ENCODE measurements around the gene SMIM10L2A.
"Not testable (repeated sequence)": the region's sequence is repeated elsewhere in the genome, so short reads cannot be mapped to it uniquely, and the experiment has no call there.

The SMIM10L2A gene

DNA sequence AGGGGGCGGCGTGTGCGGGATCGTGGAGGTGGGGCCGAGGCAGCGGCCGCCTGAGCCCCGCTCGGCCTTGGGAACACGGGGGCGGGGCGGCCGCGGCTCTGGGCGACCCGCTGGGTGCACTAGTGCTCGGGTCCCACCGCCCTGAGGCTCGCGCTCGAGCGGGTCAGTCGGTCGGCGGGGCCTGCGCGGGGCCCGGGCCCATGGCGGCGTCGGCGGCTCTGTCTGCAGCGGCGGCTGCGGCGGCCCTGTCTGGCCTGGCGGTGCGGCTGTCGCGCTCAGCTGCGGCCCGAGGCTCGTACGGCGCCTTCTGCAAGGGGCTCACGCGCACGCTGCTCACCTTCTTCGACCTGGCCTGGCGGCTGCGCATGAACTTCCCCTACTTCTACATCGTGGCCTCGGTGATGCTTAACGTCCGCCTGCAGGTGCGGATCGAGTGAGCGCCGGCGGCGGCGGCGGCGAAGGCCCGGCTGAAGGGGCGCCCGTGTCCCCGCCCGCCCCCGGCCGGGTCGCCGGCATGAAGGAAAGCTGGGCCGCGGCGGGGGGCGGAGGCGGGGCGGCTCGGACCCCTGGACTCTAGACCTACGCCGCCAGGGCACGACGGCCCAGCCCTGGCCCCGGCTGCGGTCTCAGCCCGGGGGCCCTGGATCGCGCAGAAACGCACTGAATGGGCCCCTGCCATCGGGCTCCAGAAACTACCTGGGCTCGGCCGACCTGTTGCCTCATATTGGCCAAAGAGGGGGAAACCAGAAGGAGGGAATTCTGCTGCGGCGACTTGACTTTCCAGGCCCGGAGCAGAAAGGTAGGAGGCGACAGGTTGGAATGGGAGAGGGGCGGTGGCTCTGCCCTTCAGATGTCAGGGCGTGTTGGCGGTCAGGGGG lies at the start of gene SMIM10L2A:
SMIM10L2A (plus strand) TSS at position 13 of the 878 bp plus-strand sequence; CDS start at position 201, 188 bp downstream.
- no peak for DNase-seq (ENCODE audit: low read depth in 2 of 2)

DNA sequence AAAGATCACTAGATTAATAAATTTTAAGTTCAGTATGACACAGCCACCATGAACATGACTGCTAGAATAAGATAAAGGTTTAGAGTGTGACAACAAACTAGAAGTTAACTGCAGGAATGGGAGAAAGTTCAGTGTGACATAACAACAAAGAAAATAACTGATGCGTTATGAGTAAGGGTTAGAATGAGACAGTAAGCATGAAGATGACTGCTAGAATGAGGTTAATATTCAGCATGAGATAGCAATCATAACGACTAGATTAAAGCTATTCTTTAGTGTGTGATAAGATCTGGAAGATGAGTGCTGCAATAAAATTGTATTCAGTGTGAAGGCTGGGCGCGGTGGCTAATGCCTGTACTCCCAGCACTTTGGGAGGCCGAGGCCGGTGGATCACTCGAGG lies 48.4 kb upstream of the SMIM10L2A start:
- no peak for DNase-seq (ENCODE audit: low read depth in 2 of 2)

DNA sequence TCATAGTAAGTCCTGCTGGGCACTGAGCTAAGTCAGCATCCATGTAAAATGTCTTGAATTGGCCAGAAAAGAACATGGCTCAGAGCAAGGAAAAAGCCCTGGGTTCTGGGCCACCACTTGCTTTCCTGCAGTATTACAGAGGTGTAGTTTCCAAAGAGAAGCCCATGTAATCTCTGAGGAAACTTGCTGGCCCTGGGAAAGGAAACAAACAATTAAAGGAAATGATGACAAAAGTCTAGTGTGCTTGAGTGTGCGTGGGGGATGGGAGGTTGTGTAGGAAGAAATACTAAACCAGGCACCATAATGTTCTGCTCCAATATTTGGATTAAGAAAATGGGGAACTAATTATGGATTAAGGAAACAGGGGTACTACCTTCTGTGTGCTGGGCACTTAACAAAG lies 39.5 kb upstream of the SMIM10L2A start:
- DNase-seq (ENCODE audit: low read depth in 2 of 2), result no peak

DNA sequence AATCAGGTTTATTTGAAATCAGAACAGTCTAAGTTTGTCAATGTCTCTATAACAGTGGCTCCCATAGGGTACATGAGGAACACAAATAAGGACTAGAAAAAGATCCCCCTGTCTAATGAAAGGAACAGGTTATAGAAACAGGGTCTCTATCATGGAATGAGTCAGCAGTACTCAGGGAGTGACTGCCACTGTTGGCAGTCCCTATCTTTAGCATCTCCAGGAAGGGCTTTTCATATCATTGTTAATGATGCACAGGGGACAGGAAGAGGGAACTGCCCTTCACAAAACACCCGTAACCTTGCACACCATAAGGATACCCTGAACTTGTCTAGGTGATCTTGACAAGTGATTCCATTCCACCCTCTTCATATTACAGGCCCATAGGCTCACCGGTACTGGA lies 38.5 kb upstream of the SMIM10L2A start:
- DNase-seq (ENCODE audit: low read depth in 2 of 2), result no peak

DNA sequence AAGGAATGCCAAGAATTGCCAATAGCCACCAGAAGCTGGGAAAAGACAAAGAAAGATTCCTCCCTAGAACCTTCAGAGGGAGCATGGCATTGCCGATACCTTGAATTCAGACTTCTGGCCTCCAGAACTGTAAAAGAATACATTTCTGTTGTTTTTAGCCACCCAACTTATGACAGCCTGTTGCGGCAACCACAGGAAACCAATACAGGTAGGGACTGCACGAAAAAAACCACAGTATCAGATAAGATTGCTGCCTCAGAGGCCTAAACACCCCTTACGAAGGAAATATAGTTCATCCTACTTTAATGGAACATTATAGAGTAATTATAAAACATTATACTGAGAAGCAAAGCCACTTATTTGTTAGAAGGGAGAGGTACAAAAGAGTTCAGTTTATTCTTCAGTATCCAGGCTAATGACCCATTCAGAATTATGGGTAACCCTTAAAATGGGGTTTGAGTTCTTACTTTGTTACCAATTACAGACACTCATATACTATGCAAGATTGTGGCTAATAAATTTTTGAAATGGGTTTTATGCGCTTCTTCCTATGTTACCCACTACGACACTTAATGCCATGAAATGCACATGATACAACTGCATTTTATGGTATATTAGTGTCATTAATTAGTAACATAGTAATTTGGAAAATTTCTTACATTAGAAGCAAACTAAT lies 37.4 kb upstream of the SMIM10L2A start:
- peak in 1 of 2 donors; percentile 18 for DNase-seq (ENCODE audit: low read depth in 2 of 2)

DNA sequence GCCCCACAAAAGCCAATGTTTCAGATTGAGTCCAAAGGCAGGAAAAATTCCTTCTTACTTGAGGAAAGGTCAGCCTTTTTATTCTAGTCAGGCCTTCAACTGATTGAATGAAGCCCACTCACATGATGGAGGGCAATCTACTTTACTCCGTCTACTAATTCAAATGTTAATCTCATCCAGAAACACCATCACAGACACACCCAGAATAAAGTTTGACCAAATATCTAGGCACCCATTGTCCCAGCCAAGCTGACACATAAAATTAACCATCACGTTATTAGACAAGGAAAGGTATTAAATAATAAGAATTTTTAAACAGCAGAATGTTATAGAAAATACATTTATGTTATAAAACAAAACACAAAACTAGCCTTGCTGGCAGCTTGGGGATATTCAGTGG lies 32.9 kb upstream of the SMIM10L2A start:
- no peak for DNase-seq (ENCODE audit: low read depth in 2 of 2)

DNA sequence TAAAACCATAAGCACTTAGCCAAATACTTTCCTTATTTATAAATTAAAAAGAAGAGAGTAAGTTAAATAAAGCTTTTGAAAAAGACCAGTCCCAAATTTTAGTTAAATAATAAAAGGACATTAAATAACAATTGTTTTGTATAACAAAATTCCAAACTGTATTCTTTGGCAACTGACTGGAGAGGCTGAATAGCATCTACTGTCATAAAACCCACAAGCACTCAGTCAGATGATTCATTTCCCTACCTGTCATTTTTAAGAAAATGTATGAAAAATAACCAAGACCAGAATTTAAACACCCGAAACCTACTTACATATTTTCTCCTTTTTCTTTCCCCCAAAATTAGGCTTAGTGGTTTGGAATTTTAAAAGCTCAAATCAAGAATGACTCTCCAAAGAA lies 32.5 kb upstream of the SMIM10L2A start:
- no peak for DNase-seq (ENCODE audit: low read depth in 2 of 2)

DNA sequence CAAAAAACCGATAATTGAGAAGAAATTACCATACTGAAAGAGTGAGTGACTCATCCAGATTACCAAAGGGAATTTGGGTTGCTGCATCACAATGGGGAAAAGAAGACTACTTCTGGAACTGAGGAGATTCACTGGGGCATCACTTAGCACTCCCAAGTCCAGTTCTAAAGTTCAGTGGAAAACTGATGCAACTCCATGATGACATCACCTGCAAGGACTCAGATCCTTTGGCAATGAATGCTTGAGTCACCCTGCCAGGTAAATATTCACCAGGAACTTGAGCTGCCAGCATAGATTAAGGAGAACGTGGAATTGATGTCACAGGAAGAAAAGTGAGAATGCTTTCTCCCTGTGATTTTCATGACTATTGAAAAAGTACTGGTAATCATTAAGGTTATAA lies 32.0 kb upstream of the SMIM10L2A start:
- no peak for DNase-seq (ENCODE audit: low read depth in 2 of 2)

DNA sequence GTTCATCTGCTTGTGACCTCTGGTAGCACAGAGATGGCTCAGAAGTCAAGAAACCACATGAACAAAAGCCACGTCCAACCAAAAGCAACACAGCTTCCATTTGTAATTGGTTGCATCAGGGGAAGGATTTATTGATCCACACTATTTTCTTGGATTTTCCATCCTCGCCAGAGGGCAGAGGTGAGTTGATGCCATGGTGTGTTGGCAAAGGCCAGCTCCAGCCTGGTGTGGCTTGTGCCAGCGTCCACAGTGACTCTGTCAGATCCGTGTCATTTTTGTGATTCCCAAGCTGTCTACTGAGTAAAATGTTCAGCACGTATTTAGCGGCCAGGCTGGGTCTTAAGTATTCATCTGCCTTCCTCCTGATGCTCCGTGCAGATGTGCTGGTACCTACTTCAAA lies 30.0 kb upstream of the SMIM10L2A start:
- DNase-seq (ENCODE audit: low read depth in 2 of 2), result no peak

DNA sequence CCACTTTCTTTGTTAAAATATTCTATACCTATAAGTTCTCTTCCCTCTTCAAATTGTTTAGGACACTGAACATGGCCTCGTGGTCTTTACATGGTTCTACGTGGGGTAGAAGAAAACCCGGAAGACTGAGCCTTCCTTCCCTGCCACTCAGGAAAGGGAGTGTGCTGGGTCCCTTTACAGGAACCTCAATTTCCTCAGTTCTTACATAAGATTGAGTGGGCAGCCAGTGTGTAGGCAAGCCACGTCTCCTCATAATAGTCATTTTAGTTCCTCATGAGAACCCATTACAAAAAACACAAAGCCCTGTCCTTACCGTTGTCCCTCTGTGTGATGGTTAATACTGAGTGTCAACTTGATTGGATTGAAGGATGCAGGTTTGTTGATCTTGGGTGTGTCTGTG lies 28.7 kb upstream of the SMIM10L2A start:
- no peak for DNase-seq (ENCODE audit: low read depth in 2 of 2)

DNA sequence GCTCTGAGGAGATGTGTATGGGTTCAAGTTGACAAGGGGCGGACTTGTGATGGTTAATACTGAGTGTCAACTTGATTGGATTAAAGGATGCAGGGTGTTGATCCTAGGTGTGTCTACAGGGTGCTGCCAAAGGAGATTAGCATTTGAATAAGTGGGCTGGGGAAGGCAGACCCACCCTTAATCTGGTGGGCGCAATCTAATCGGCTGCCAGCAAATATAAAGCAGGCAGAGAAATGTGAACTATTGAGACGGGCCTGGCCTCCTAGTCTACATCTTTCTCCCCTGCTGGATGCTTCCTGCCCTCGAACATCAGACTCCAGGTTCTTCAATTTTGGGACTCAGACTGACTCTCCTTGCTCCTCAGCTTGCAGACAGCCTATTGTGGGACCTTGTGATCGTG lies 26.7 kb upstream of the SMIM10L2A start:
- DNase-seq (ENCODE audit: low read depth in 2 of 2), result no peak

DNA sequence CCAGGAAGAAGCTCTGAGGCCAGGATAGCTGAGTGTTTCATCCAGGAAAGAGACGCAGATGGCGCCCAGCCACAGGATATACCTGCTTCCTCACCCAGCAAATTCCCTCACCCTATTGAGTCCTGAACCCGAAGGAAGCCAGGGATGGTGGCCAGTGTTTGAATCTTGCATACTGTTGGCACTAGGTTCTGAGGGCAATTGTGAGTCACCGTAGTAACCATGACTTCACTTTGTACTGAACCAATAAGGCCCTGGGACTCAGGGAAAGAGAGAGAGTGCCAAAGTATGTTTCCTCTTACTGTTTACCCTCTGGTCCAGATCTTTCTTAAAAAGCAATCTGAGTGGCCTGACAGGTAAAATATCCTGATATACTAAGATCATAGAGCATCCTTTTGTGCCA lies 25.6 kb upstream of the SMIM10L2A start:
- DNase-seq (ENCODE audit: low read depth in 2 of 2), result no peak

DNA sequence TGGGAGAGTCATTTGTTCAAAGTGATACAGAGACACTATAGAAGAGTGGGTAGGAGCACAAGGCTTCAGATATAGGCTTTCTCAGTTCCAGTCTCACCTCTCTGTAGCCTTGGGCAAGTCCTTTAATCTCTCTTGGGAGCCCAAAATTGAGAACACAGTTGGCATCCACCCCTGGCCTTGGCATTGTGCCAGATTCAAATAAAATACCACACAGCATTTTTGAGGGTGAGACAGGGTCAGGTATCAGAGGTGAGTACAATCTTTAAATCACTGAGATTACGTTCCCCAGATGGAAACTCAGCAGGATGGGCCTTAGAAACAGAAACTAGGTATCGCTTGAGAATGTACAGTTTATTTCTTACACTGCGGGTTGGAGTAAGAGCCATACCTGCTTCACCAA lies 25.2 kb upstream of the SMIM10L2A start:
- no peak for DNase-seq (ENCODE audit: low read depth in 2 of 2)

DNA sequence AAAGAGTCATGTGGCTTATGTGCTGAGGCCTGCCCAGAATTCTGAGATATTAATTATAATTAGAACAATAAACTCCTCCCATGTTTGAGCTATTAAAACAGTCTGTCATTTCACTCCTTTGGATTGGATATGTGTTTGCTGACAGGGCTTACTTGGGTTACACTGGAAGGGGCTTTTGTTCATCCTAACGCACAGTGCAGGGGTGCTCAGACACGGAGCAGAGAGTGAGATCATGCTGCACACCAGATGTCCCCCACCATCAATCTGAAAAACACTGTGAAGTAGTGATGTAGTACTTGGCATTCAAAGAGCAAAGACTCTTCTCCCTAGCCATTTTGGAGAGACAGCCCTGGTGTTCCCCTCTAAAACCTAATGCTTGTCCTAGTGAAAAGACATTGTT lies 24.1 kb upstream of the SMIM10L2A start:
- no peak for DNase-seq (ENCODE audit: low read depth in 2 of 2)

DNA sequence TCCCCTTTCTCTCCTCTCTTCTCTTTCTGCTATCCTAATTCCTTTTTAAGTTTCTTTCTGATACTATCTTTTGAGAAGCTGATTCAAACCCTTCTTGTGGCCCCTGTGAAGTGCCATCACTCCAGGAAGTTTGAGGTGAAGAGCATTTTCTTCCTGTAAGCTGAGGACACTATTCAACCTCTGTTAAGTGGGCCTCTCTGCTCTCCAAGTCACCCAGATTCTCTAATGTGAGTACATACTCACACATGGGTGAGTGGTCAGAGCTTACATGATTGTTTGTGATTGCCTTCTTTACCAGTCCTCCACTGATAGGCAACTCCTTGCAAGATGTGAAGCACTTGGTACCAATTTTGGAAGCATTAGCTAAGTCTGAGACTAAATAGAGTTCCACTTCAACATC lies 18.4 kb upstream of the SMIM10L2A start:
- no peak for DNase-seq (ENCODE audit: low read depth in 2 of 2)

DNA sequence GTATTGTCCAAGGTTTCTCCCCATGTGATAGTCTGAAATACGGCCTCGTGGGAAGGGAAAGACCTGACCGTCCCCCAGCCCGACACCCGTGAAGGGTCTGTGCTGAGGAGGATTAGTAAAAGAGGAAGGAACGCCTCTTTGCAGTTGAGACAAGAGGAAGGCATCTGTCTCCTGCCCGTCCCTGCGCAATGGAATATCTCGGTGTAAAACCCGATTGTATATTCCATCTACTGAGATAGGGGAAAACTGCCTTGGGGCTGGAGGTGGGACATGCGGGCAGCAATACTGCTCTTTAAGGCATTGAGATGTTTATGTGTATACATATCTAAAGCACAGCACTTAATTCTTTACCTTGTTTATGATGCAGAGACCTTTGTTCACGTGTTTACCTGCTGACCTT lies 15.3 kb upstream of the SMIM10L2A start:
- DNase-seq (ENCODE audit: low read depth in 2 of 2), result not testable (repeated sequence)

DNA sequence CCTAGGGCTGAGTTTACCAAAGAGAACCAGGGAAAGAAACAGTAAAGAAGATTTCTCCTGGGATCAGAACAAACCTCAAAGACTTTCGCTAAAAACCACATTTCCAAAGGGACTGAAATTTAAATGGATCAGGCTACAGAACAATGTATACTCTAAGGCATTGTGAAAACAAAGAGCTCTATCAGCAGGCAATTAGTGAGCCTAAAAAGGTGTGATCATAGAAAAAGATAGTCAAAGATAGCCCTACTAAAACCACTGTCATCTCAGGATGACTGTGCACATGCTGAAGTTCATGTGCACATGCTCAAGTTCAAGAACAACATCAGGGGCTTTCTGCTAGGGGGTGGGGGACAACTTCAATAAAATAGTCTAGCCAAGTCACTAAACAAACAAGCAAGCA lies 12.9 kb upstream of the SMIM10L2A start:
- DNase-seq (ENCODE audit: low read depth in 2 of 2), result no peak

DNA sequence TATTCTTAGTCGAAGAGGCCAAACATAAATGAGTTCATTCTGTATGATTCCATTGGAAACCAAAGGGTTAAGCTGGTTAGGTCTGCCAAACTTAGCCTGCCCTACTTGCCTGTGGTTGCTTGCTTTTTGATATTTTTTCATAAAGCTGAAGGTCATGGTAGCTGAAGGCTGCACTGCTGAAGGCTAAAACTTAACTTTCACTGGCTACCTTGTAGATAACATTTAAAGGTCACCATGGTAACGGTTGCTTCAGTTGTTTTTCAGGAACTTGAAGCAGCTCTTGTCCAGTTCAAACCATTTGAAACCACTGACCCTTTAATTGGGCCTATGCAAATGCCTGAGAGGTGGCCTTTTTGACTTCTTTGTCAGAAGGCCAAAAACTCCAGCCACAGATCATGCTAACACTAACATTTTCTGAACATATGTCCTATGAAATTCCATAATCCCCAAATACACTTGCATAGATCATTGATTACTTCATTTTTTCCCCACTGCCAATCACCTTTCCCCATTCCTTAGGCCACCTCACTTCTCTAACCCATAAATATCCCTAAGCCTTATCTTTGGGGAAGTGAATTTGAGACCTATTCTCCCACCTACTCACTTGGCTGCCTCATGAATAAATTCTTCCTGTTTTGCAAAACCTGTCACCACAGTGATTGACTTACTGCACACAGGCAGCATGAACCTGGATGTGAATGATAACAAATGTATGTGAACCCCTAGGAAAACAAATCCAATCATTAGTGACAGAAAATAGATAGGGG lies 10.7 kb upstream of the SMIM10L2A start:
- no peak for DNase-seq (ENCODE audit: low read depth in 2 of 2)

DNA sequence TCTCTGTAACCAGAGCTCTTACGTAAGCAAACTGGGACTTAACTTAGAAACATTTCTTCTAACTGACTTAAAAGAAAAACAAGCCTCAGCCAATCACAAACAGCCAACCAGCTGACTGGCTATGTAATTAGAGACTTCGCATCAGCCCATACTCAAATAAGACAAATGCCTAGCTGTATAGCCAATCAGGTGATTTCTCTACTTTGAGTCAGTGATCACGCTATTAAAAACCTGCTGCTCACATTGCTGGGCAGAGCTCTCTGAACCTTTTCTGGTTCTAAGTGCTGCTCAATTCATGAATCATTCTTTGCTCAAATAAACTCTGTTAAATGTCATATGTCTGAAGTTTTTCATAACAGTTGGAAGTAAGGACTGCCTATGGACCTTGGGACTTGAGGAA lies 9.9 kb upstream of the SMIM10L2A start:
- no peak for DNase-seq (ENCODE audit: low read depth in 2 of 2)

DNA sequence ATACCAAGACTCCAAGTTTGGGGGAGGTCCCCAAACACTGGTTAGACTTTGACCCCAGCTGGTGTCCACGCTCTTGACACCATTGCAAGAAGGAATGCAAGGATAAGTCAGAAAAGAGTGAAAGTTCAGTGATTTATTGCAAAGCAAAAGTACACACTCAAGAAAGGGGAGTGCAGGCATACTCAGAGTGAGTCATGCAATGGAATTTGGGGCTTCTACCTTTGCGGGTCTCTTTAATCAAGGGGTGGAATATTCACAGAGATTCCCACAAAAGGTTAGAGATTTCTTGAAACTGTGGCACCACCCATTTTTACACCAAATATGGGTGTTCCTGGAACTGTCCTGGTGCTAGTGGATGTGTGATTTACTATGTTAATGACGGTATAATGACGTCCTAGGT lies 5.2 kb upstream of the SMIM10L2A start:
- no peak for DNase-seq (ENCODE audit: low read depth in 2 of 2)

DNA sequence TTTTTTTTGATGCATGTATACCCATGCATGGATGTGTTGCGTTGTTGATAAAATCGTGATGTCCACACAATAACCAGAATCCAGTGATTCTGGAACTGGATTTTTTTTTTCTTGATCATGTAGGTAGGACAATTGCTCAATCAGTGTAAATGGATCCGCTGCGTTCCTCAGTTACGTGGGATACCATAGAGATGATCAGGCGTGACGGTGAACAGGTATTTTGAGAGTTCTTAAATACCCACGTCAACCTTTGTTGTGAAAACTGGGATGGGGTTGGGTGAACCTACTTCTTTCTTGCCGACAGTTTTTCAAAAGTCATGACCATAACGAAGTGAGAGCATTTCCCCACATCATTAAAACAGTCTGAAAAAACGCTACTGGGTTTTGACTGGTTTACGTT lies 913 bp upstream of the SMIM10L2A start:
- no peak for DNase-seq (ENCODE audit: low read depth in 2 of 2)

DNA sequence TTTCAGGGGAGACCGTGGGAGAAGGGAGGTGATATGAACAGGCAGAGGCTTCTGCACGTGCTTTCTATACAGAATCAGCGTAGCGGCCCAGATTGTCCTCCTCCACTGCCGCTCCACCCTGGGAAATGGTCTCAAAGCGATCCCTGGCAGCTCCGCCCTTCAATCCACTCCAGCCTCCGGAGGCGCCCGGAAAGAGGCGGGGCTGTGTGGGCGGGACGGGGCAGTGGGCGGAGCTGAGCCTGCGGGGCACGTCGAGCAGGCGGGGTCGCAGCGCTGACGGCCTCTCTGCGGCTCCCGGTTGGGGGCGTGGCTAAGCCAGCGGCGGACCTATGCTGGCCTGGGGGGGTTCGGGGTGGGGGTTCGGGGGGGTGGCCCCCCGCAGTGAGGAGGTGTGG lies 210 bp upstream of the SMIM10L2A start:
- peak; percentile 67 to 75 for DNase-seq (ENCODE audit: low read depth in 2 of 2)

DNA sequence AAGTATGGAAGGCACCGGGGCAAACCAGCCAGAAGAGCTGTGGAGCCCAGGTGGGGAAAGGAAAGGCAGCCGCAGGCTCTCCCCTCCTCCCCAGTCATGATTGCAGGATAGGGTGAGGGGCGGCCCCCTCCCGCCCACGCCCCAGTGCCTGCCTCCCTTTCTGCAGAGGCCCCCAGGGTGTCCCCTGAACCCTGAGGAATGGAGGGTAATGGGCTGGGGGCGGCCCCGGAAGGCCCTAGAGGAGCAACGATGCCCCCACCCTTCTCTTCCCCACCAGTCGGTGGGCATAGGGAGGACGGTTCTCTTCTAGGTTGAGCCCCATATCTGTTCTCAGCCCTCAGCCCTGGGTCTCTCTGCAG lies 1.0 kb downstream of the SMIM10L2A start:
- not testable (repeated sequence) for DNase-seq (ENCODE audit: low read depth in 2 of 2)
